Endometrial microvascular endothelial cells (primary cell): ENCODE measurements around the gene TM2D1. TPM values are rescaled to one million over a fixed set of nuclear protein-coding genes. Genes with fewer than 3 reads are reported as not detected.

Source experiments
- total RNA-seq: library from RNA; depleted of rRNA; stranded (reverse); fragments of >200 nt; gene quantifications from one replicate; pipeline ENCODE4 v1.2.3, GENCODE V29; 2015; ENCODE audit errors: inconsistent ontology term

Gene TM2D1
- total RNA-seq, 1 donor from 2014 or later, result 51.4 TPM

Other genes with a start within 250 kb of the TM2D1 start
- 3.7 TPM for gene PATJ, start 17.3 kb upstream of the TM2D1 start, total RNA-seq